Endothelial cell of umbilical vein (primary cell): ENCODE measurements around the gene C2orf68.
"Not testable (repeated sequence)": the region's sequence is repeated elsewhere in the genome, so short reads cannot be mapped to it uniquely, and the experiment has no call there.

Experiments used
- CTCF ChIP-seq, 2 donors: IDR thresholded peaks; 1 replicate in 1 of 2; 2 replicates in 1 of 2; pipeline ENCODE4 v1.5.1; 2011; ENCODE audit warnings: low read length in 2 of 2, mild to moderate bottlenecking in 2 of 2, moderate library complexity in 2 of 2, control low read depth in 1 of 2, inconsistent platforms in 1 of 2, low read depth in 1 of 2; ENCODE audit not compliant: insufficient read depth in 1 of 2; ENCODE audit errors: extremely low read depth in 1 of 2
- MAX ChIP-seq: IDR thresholded peaks from 2 replicates; pipeline ENCODE4 v1.6.1; 2011; ENCODE audit not compliant: insufficient read depth, insufficient read length
- MYC ChIP-seq: IDR thresholded peaks from one replicate; pipeline ENCODE4 v1.6.1; 2011; ENCODE audit warnings: mild to moderate bottlenecking, low read depth, low read length
- POLR2AphosphoS5 ChIP-seq: IDR thresholded peaks from 2 replicates; pipeline ENCODE4 v1.6.1; 2012; ENCODE audit warnings: low read depth, mild to moderate bottlenecking, control low read depth, low read length, moderate library complexity; ENCODE audit not compliant: insufficient read depth

- TF ChIP-seq CTCF (IDR thresholded peaks at IDR 0.05; ENCODE audit: extremely low read depth in 1 of 2, insufficient read depth in 1 of 2, low read depth in 1 of 2, low read length in 2 of 2); POLR2AphosphoS5; MYC; MAX: not testable (repeated sequence)
These were observed 2.9 kb upstream of the C2orf68 start for GRCh38 chr2:85614757-85615156.
